HG03045 (cell line): ENCODE data around the gene MT1A.

Source experiments
- ATAC-seq: cut with Tn5 transposase; IDR thresholded peaks from one replicate; pipeline ENCODE4 v1.9.1; 2021; ENCODE audit warnings: mild to moderate bottlenecking, moderate library complexity; ENCODE audit not compliant: unreplicated experiment

MT1A gene

DNA sequence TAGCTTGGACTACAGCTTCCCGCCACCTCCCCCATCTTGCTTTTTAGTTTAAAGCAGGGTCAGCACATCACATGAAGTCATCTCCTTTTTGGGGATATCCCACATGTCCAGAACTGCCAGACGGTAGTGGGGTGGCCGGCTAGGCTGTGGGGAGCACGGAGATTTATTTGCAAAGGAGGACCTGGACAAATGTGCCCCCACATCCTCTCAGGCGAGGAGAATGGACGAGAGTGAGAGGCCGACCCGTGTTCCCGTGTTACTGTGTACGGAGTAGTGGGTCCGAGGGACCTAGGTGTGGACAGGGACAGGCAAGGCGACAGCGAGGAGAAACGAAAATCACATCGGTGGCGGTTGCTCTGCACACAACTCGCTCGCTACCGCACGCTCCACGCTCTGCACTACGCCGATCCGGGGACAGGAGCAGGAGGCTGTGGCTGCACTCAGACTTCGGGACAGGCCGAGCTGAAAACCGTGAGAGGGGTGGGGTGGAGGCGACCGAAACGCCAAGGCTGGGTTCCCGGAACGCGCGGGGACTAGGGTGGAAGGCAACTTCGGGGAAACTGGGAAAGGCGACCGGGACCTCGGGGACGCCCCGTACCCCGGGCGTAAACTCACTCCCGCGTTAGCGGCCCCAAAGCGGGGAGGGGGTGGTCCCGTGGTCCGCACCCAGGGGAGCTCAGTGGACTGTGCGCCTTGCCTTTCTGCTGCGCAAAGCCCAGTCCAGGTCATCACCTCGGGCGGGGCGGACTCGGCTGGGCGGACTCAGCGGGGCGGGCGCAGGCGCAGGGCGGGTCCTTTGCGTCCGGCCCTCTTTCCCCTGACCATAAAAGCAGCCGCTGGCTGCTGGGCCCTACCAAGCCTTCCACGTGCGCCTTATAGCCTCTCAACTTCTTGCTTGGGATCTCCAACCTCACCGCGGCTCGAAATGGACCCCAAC lies at the start of gene MT1A:
Gene MT1A, plus strand, starts transcription at position 853 of the 937 bp plus-strand sequence. Its CDS starts 73 bp downstream, at position 926.
- ATAC-seq, result no peak

GRCh38 chr16:56588781-56589140 lies 49.7 kb upstream of the MT1A start:
- ATAC-seq, result no peak

DNA sequence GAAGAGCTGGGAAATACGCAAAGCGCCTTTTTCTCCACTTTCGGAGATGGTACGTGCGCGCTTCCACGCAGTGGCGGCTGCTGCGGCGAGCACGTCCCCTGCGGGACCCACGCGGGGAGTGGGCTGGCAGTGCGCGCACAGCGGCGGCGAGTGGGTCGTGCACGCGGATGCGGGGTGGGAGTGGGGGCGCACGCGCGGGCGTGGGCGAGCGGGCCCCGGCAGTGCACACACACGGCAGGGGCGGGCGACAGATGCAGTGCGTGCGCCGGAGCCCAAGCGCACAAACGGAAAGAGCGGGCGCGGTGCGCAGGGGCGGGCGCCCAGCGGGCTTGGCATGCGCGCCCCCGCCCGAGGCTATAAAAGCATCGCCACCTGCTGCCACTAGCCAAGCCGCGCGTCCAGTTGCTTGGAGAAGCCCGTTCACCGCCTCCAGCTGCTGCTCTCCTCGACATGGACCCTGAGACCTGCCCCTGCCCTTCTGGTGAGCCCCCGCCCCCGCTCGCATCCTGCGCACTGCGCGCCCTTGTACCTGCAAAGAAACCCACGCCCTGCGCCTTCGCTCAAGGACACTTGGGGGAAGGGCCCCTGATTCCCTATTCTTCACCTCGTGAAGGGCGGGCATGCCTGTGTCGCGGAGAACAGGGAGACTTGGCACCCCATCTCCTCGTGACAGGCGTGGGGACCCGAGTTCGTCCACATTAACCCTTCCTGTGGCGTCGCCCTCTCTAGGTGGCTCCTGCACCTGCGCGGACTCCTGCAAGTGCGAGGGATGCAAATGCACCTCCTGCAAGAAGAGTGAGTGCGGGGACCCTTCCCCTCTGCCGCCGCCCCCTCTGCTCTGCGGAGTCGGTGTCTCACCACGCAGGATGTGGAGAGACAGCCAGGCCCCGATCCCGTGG lies 49.1 kb upstream of the MT1A start, which contains the start of gene MT3:
Gene MT3, plus strand, starts transcription at position 388 of the 899 bp plus-strand sequence. Its CDS starts 63 bp downstream, at position 451.
- no peak for ATAC-seq

- ATAC-seq, result no peak
Observed at GRCh38 chr16:56591377-56592060, 46.9 kb upstream of the MT1A start.

GRCh38 chr16:56593573-56594291 lies 44.7 kb upstream of the MT1A start:
- no peak for ATAC-seq

DNA sequence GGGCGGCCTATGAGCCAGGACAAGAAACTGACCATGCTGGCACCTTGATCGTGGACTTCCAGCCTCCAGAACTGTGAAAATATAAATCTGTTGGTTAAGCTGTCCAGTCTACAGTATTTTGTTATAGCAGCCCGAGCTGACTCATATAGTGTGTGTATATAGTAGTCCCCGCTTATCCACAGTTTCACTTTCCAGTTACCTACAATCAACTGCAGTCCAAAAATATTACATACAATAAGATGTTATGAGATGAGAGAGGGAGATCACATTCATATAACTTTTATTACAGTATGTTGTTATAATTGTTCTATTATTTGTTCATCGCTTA lies 44.2 kb upstream of the MT1A start:
- ATAC-seq, result no peak

GRCh38 chr16:56600398-56600999 lies 38.0 kb upstream of the MT1A start:
- ATAC-seq, result no peak

DNA sequence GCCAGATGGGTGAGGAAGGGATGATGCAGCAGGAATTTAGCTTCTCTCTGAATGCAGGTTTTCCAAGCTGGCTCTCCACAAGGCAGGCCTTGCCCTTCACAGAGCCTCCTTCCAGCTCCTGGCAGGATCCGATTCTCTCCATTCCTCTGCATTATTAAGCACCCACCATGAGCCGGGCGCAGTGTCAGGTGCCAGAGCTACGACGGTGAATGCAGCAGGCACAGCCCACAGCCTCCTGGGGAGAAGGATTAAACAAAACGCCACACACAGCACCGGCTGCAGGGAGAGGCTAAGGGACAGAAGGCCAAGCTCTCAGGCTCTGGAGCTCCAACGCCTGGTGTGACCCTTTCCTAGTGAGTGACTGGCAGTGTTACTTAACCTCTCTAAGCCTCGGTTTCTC lies 37.1 kb upstream of the MT1A start:
- ATAC-seq, result no peak

DNA sequence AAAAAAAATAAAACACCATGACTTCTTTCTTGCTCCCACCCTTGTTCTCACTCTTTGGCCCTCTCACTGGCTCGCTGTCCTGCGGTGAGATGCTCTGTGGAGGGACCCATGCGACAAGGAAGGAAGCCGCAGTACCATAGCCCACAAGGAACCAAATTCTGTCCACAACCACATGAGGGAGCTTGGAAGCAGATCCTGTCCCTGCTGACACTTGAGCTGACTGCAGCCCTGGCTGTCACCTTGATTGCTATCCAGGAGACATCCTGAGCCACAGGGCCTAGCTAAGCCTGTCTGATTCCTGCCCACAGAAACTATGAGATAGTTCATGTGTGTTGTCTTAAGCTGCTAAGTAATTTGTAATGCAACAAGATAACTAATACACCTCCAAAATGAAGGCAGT lies 34.9 kb upstream of the MT1A start:
- no peak for ATAC-seq

DNA sequence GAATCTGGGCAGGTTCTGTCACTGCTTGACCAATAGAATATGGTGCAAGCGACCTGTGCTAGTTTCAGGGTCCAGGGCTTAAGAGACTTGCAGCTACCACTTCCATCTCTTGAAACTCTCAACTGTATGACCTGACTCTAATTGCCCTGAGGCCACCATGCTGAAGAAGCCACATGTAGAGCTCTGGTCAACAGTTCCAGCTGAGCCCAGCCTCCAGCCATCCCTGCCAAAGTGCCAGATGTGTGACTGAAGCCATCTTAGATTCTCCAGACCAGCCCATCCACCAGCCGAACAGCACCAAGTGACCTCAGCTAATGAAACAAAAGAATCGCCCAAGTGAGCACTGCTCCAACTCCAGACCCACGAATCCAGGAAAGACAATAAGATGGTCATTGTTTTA lies 33.5 kb upstream of the MT1A start:
- ATAC-seq, result no peak

- no peak for ATAC-seq
Observed at GRCh38 chr16:56605475-56605874, 33.0 kb upstream of the MT1A start.

DNA sequence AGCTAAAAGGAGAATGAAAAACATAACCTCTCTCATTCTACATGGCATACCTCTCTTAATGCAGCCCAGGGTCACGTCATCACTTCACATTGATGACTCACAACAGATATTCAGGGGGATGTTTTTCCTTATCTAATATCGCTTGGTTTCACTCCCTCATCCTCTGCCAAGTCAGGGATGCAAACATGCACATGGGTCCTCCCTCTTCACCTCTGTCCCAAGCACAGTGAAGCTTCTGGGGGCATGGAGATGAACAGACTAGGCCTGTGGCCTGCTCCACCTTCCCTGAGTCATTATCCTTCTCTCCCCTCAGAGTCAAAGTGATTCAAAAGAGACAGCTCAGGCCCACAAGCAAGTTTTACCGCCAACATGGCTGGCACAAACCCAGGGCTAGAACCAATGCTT lies 32.4 kb upstream of the MT1A start:
- ATAC-seq, result no peak

DNA sequence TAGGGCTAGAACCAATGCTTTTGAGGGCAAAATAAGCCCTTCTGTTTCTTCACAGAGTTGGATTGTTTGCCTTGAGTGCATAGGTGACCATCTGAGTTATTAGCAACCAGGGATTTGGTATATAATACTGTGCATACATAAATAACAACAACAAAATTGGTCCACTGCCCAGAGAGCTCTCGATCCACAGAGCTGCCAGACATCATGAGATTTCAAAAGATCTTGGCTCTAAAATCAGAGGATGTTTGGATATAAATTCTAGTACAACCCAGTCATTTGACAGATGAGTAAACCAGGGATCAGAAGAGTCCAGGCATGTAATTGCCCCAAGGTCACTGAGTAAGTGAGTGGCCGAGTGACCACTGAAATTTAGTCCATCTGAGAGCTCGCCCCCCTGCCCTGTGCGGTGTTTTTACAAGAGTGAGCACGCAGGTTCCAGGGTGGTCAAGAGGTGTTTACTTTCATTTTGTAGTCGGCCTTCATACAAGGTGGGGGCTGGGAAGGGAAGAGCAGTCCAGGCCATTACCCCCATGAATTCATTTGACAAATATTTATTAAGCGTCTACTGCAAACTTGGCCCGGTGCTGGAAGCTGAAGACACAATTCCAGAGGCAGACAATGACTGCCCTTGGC lies 31.9 kb upstream of the MT1A start:
- no peak for ATAC-seq

DNA sequence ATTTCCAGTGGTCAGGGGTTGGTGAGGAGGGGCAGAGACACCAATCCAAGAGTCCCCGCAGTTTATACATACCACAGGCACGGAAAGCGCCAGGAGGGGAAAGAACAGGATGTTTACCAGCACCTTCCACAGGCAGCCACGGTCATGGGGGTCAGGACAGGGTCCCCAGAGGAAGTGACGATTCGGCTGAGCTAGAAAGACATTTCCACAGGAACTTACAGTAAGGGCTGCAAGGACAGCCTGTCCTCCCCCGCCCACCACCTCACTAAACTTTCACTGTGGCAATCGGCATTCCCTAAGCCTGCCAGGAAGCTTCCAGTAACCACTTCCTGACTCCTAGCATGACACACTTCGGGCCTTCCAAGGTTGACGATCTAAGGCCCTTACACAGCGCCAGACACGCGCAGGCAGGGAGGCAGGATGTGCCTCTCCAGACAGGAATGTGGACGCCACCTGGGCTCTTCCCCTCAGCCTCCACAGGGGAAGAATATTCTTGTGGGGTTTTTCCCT lies 31.3 kb upstream of the MT1A start:
- ATAC-seq, result no peak

- ATAC-seq, result no peak
Observed at GRCh38 chr16:56607675-56608042, 30.8 kb upstream of the MT1A start.

GRCh38 chr16:56608043-56608875 lies 30.2 kb upstream of the MT1A start, which contains the start of gene MT2A:
Gene MT2A, plus strand, starts transcription at chr16:56608584. Its CDS starts 72 bp downstream, at chr16:56608656.
- peak; percentile 89 for ATAC-seq

DNA sequence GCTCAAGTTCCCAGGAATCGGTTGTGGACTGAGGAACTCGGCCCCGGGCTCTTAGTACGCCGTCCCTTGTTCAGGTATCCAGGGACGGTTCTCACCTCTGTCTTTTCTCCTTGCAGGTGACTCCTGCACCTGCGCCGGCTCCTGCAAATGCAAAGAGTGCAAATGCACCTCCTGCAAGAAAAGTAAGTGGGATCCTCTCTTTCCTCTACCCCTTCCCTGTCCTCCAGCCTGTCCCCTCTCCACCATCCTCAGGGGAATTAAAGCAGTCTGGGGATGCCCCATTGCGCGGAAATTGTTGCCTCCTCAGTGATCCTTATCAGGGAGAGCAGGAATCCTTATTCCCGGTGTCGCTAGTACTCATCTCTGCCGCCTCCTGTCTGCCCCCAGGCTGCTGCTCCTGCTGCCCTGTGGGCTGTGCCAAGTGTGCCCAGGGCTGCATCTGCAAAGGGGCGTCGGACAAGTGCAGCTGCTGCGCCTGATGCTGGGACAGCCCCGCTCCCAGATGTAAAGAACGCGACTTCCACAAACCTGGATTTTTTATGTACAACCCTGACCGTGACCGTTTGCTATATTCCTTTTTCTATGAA lies 29.5 kb upstream of the MT1A start:
- no peak for ATAC-seq

DNA sequence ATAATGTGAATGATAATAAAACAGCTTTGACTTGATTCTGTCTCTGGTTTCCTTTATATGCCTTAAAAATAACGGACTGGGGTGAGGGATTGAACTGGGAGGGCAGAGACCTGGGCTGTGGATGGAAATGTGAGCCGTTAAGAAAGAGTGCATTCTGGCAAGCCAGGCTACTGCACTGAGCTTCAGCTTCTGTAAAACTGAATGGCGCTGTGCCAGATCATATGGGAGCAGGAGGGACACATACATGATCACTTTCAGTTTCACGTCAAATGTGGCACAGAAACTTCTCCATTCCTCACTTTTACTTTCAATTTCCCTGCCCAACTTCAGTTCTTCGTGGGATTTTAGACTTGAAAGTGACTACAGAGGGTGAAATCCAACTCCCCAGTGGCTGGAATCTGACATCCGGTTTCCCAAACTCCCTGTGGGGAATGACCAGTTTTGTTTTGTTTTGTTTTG lies 29.0 kb upstream of the MT1A start:
- ATAC-seq, result peak; percentile 31
